GM12878 (cell line): Measurements from ENCODE around the gene CCDC177. TPM values are rescaled to one million over a fixed set of nuclear protein-coding genes. Genes with fewer than 3 reads are reported as not detected.
A peak's percentile ranks its signal among the peaks of the same experiment; 100 is the strongest.

Source experiments
- EED ChIP-seq: sonication (generic); IDR thresholded peaks from 2 replicates; pipeline ENCODE4 v1.6.1; 2016; ENCODE audit warnings: antibody characterized with exemption, low read depth
- MAX ChIP-seq: IDR thresholded peaks from 2 replicates; pipeline ENCODE4 v1.6.1; 2012; ENCODE audit warnings: low read depth, low read length, improper control_type of control experiment
- MEF2A ChIP-seq: IDR thresholded peaks from 2 replicates; pipeline ENCODE4 v1.6.1; 2011; ENCODE audit warnings: low read depth, mild to moderate bottlenecking, low read length, moderate library complexity; ENCODE audit not compliant: insufficient read depth
- MTA3 ChIP-seq: IDR thresholded peaks from 2 replicates; pipeline ENCODE4 v1.6.1; 2012; ENCODE audit warnings: low read length, inconsistent platforms, borderline replicate concordance
- MYB ChIP-seq: fragments of 150-350 bp; IDR thresholded peaks from 2 replicates; pipeline ENCODE4 v1.6.1; 2014; ENCODE audit warnings: mild to moderate bottlenecking, low read depth, low read length, borderline replicate concordance
- NBN ChIP-seq: fragments of 450-650 bp; IDR thresholded peaks from 2 replicates; pipeline ENCODE4 v1.6.1; 2016
- NR2F1 ChIP-seq: fragments of 450-650 bp; conservative IDR thresholded peaks from 2 replicates; pipeline ENCODE4 v1.6.1; 2017; ENCODE audit warnings: mild to moderate bottlenecking
- POLR2AphosphoS5 ChIP-seq: IDR thresholded peaks from 2 replicates; pipeline ENCODE4 v1.6.1; 2011; ENCODE audit warnings: mild to moderate bottlenecking, low read length, inconsistent platforms
- SPI1 ChIP-seq: IDR thresholded peaks from 2 replicates; pipeline ENCODE4 v1.6.1; 2011; ENCODE audit warnings: low read depth, mild to moderate bottlenecking, low read length, moderate library complexity, borderline replicate concordance; ENCODE audit not compliant: insufficient read depth
- STAT1 ChIP-seq: fragments of 450-650 bp; conservative IDR thresholded peaks from 2 replicates; pipeline ENCODE4 v1.6.1; 2014; ENCODE audit warnings: antibody characterized with exemption, mild to moderate bottlenecking
- ZNF24 ChIP-seq: fragments of 450-650 bp; IDR thresholded peaks from 2 replicates; pipeline ENCODE4 v1.6.1; 2017; ENCODE audit warnings: antibody characterized with exemption, mild to moderate bottlenecking
- ZNF384 ChIP-seq: IDR thresholded peaks from 2 replicates; pipeline ENCODE4 v1.6.1; 2012; ENCODE audit warnings: low read depth, mild to moderate bottlenecking, low read length, improper control_type of control experiment, borderline replicate concordance
- polyA plus RNA-seq, 11 experiments: library from polyadenylated mRNA; depleted of rRNA in 4 of 11; unstranded in 6 of 11; stranded (reverse) in 5 of 11; fragments of >200 nt; fragmentation: Nextera tagmentation in 4 of 11; fragmentation: Illumina TruSeq in 1 of 11; extraction: Ambion mirVana in 4 of 11; extraction: Trizol in 1 of 11; gene quantifications; 1 replicate in 1 of 11; 2 replicates in 10 of 11; pipeline versions ENCODE4 v1.2.1 to v1.2.3, GENCODE V29; 2011 to 2016; ENCODE audit warnings: inconsistent platforms in 2 of 11, missing spikeins in 2 of 11, low read depth in 1 of 11
- total RNA-seq, 4 experiments: library from RNA; depleted of rRNA in 3 of 4; stranded (reverse); fragments of >200 nt in 3 of 4; fragmentation: Illumina TruSeq in 1 of 4; extraction: Trizol in 1 of 4; gene quantifications; 2 replicates each; pipeline versions ENCODE4 v1.2.1 to v1.2.3, GENCODE V29; 2013 to 2021
- TF ChIP-seq, protein P1 (sequence below): fragments of 450-650 bp; IDR thresholded peaks from 2 replicates; pipeline ENCODE4 v1.6.1; 2017; ENCODE audit warnings: mild to moderate bottlenecking, low read depth, inconsistent platforms; ENCODE audit not compliant: poor library complexity, severe bottlenecking
- TF ChIP-seq, protein P2 (sequence below): fragments of 450-650 bp; IDR thresholded peaks from 2 replicates; pipeline ENCODE4 v1.6.1; 2017; ENCODE audit warnings: low read depth, mild to moderate bottlenecking, moderate library complexity
- TF ChIP-seq, protein P3 (sequence below): IDR thresholded peaks from 2 replicates; pipeline ENCODE4 v1.6.1; 2011; ENCODE audit warnings: borderline replicate concordance, low read depth, mild to moderate bottlenecking, moderate library complexity, low read length; ENCODE audit not compliant: insufficient read depth, poor library complexity, severe bottlenecking

Gene CCDC177
- total and polyA plus RNA-seq, 10 of the 15 experiments (the other 5 are each of a cell fraction or from before 2014, with no cell fraction given), result not detected

DNA sequence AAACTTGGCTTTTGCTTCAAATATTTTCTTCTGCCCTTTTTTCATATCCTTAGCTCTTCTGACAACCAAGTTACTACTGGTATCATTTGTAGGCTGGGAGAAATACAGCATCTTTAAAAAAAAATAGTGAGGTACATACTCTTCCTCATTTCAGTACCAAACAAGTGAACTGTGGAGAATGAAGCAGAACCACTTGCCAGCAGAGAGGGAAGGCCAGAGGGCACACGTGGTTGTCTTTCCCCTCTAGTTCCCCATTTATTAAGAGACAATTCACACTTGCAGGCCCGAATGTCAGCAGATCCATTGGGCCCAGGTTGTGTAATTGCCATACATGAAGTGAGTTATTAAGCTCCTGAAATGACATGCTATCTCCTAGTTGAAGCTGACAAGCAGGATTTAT, 39.9 kb upstream of the CCDC177 start (continued):
- TF ChIP-seq, protein P1, sequence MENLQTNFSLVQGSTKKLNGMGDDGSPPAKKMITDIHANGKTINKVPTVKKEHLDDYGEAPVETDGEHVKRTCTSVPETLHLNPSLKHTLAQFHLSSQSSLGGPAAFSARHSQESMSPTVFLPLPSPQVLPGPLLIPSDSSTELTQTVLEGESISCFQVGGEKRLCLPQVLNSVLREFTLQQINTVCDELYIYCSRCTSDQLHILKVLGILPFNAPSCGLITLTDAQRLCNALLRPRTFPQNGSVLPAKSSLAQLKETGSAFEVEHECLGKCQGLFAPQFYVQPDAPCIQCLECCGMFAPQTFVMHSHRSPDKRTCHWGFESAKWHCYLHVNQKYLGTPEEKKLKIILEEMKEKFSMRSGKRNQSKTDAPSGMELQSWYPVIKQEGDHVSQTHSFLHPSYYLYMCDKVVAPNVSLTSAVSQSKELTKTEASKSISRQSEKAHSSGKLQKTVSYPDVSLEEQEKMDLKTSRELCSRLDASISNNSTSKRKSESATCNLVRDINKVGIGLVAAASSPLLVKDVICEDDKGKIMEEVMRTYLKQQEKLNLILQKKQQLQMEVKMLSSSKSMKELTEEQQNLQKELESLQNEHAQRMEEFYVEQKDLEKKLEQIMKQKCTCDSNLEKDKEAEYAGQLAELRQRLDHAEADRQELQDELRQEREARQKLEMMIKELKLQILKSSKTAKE, result peak; percentile 24
- TF ChIP-seq, protein P2, sequence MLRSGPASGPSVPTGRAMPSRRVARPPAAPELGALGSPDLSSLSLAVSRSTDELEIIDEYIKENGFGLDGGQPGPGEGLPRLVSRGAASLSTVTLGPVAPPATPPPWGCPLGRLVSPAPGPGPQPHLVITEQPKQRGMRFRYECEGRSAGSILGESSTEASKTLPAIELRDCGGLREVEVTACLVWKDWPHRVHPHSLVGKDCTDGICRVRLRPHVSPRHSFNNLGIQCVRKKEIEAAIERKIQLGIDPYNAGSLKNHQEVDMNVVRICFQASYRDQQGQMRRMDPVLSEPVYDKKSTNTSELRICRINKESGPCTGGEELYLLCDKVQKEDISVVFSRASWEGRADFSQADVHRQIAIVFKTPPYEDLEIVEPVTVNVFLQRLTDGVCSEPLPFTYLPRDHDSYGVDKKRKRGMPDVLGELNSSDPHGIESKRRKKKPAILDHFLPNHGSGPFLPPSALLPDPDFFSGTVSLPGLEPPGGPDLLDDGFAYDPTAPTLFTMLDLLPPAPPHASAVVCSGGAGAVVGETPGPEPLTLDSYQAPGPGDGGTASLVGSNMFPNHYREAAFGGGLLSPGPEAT, result peak; percentile 59; the same call in 1 of the 2 replicates
- TF ChIP-seq ZNF384 (peak; percentile 46; the same call in 1 of the 2 replicates), STAT1 (no peak), SPI1 (peak; percentile 77), MTA3 (0 out of 2 replicates have a peak, but pooled peaks have one; percentile 19), MAX (peak; percentile 76), MYB (no peak), EED (peak; percentile 40; the same call in 1 of the 2 replicates), MEF2A (no peak), NBN (0 out of 2 replicates have a peak, but pooled peaks have one; percentile 3), POLR2AphosphoS5 (0 out of 2 replicates have a peak, but pooled peaks have one; percentile 54), NR2F1 (peak; percentile 87), ZNF24 (no peak)
- TF ChIP-seq, protein P3, sequence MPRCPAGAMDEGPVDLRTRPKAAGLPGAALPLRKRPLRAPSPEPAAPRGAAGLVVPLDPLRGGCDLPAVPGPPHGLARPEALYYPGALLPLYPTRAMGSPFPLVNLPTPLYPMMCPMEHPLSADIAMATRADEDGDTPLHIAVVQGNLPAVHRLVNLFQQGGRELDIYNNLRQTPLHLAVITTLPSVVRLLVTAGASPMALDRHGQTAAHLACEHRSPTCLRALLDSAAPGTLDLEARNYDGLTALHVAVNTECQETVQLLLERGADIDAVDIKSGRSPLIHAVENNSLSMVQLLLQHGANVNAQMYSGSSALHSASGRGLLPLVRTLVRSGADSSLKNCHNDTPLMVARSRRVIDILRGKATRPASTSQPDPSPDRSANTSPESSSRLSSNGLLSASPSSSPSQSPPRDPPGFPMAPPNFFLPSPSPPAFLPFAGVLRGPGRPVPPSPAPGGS, result peak; percentile 45
